ENCODE results near the gene BCO2.

Gene BCO2

GRCh38 chr11:112249871-112250610, 74.7 kb downstream of the BCO2 start:
- DNase-seq (ENCODE audit: low read depth in 2 of 2): no peak

- no peak for DNase-seq (ENCODE audit: low read depth in 2 of 2)
These were observed 78.4 kb downstream of the BCO2 start for GRCh38 chr11:112253605-112254242.

- no peak for DNase-seq (ENCODE audit: low read depth in 2 of 2)
These were observed 79.9 kb downstream of the BCO2 start for GRCh38 chr11:112255067-112255720.

- no peak for DNase-seq (ENCODE audit: low read depth in 2 of 2)
These were observed 85.2 kb downstream of the BCO2 start, which contains the start of gene PLET1 for GRCh38 chr11:112260490-112260889. PLET1 (minus strand) TSS chr11:112260860; CDS start chr11:112260589, 271 bp downstream.

- DNase-seq (ENCODE audit: low read depth in 2 of 2): no peak
These were observed 90.5 kb downstream of the BCO2 start for GRCh38 chr11:112265659-112266409.

DNA sequence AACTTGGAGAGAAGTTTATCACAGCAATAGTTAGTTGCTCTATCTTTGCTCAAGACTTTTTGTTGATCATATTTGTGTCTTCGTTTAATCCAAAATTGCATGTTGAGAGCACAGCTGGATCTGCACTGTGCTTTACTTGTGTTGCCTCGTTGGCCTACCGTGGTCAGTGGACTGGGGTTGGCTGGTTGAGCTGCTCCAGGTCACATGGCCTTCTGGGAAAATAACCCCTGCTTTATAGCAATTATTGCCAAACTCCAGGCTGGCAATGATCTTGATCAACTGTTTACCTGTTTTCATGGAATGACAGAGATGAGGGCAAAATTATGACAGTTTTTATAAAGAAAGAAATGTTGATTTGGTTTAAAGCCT, 91.1 kb downstream of the BCO2 start:
- DNase-seq (ENCODE audit: low read depth in 2 of 2): no peak

DNA sequence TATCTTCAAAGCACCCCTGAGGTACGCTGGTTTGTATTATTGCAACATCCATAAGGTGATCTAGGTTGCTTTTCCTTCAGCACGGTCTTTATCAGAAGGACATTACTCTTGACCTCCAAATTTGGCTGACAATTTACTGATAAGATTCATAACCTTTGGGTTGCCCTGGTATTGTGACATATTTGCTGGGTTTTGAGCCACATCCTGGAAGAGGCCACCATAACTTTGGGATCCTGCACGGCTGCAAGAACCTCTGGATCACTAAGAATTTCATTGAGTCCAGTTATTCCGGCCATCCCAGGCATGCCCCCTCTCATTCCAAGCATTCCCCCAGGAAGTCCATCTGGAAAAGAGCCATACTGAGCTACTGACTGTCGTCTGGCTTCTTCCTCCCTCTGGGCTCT, 91.9 kb downstream of the BCO2 start:
- DNase-seq (ENCODE audit: low read depth in 2 of 2): no peak

- no peak for DNase-seq (ENCODE audit: low read depth in 2 of 2)
These were observed 93.1 kb downstream of the BCO2 start for GRCh38 chr11:112268406-112268805.

All from stimulated activated CD4-positive, alpha-beta T cell treated with anti-CD3 and anti-CD28 coated beads, Interleukin-12 subunit alpha, Interleukin-12 subunit beta, amount 100 ng/mL, for 24 hours (primary cell).